ENCODE data around the gene BPIFB3.

Gene BPIFB3

DNA sequence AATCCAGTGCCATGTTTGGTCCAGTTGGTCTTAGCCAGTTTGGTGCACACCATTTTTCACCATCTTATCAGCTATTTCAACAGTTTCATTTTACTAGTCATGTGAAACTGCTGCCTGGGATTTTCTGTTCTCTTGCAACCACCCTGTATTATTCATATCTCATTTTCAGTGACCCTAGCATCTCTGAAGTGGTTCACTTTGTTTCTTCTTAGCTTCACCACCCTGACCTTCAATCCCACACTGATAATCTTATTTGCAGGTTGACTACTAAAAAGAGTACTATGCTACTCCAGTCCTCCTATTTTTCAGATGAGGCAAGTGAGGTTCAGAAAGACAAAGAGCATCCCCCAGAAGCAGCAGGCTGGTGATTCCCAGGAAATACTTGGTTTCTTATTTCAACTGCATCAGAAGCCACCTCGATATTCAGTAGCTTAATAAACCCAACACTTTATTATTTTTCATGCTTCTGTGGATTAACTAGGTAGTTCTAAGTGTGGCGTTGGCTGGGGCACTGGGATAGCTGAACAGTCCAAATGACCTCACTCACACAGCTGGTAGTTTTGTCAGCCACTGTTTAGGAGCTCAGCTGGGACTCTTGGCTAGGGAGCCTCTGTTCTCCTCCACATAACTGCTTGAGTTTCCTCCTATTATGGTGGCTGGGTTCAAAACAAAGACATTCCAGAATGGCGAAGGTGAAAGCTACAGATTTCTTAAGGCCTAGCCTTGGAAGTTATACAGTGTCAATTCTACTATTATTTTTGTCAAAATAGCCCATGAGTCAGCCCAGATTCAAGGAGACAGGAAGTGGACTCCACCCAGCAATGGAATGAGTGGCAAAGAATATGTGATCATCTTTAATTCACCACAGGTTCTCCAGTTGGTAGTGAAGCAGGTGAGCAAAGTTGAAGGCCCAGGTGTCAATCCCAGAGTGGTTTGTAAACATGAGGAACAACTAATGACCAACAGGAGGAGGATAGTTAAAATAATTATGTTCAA, 66.3 kb downstream of the BPIFB3 start:
- TF ChIP-seq, protein P1, sequence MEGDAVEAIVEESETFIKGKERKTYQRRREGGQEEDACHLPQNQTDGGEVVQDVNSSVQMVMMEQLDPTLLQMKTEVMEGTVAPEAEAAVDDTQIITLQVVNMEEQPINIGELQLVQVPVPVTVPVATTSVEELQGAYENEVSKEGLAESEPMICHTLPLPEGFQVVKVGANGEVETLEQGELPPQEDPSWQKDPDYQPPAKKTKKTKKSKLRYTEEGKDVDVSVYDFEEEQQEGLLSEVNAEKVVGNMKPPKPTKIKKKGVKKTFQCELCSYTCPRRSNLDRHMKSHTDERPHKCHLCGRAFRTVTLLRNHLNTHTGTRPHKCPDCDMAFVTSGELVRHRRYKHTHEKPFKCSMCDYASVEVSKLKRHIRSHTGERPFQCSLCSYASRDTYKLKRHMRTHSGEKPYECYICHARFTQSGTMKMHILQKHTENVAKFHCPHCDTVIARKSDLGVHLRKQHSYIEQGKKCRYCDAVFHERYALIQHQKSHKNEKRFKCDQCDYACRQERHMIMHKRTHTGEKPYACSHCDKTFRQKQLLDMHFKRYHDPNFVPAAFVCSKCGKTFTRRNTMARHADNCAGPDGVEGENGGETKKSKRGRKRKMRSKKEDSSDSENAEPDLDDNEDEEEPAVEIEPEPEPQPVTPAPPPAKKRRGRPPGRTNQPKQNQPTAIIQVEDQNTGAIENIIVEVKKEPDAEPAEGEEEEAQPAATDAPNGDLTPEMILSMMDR (IDR thresholded peaks at IDR 0.05), result no peak

DNA sequence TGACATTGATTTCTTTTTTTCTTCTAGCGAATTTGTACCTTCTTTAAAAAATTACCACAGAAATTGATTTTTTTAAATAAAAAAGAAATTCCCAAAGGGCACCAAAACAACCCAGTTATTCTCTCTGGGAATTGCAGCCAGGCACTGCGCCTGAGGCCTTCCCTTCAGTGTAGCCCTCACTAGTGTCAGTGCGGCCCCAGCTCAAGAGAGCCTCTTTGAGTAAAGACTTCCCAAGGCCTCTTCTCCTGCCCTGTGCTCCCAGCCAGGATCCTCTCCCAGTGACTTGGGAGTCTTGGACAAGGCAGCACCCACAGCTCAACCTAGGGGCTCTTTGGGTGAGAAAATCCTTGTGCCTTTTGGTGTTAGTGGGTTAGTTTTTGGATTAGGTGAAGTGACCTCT, 67.2 kb downstream of the BPIFB3 start:
- TF ChIP-seq, protein P1 (IDR thresholded peaks at IDR 0.05), result no peak
